Measurements from ENCODE around the gene TRMT112.

The TRMT112 gene

DNA sequence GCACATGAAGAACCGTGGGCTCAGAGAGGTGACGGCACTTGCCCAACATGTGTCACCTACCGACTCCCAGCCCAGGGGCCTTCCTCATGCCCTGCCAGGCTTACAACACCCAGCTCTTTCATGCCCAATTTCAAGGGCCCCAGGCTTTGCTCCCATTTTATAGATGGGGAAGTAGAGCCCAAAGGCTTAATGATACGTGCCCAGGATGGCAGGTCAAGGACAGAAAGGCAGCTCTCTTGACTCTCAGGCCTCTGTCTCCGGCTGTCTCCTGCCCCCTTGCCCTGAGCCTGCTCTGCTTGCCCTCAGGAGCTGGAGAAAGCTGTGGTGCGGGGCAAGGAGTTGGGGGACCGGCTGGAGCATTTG is 31.6 kb upstream of the TRMT112 start:
- TF ChIP-seq CTCF (IDR thresholded peaks at IDR 0.05; ENCODE audit: insufficient read depth, low read depth, low read length, missing control alignments) = no peak
- DNase-seq (ENCODE audit: low read depth) = no peak
- H3K4me3 ChIP-seq (ENCODE audit: low read depth, low read length) = no peak overlapping the region

DNA sequence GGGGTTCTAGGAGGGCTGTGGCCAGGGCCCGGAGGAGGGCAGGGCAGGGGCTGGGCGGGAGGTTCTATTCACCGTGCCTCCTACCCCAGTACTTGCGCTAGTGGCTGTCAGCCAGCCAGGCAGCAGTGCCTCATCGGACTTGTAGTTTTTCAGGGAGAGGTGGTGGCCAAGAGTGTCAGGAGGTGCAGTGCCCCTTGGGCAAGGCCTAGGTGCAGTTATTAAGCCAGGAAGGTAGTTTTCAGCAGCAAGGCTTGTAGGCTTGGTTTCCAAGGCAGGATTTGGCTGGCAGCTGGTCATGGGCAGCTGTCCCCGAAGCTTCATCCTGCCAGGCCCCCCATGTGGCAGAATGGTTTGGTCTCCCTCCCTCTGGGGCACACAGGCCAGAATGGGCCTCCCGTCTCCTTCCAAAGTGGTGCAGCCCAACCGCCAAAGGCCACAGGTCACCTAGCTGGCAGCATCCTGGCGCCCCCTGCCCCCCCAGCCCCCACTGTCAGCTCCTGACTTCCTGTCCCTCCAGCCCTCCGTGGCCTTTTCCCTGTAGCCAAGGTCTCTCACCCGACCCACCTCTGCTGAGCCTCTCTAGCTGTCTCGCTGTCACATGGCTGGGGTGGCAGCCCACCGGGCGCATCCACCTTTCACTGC is 31.1 kb upstream of the TRMT112 start:
- TF ChIP-seq CTCF (IDR thresholded peaks at IDR 0.05; ENCODE audit: insufficient read depth, low read depth, low read length, missing control alignments) = no peak
- DNase-seq (ENCODE audit: low read depth) = no peak
- H3K4me3 ChIP-seq (ENCODE audit: low read depth, low read length) = no peak overlapping the region

- TF ChIP-seq CTCF (IDR thresholded peaks at IDR 0.05; ENCODE audit: insufficient read depth, low read depth, low read length, missing control alignments) = no peak
- no peak for DNase-seq (ENCODE audit: low read depth)
- no peak overlapping the region for H3K4me3 ChIP-seq (ENCODE audit: low read depth, low read length)
These were observed 30.0 kb upstream of the TRMT112 start for GRCh38 chr11:64347193-64347867.

- TF ChIP-seq CTCF (IDR thresholded peaks at IDR 0.05; ENCODE audit: insufficient read depth, low read depth, low read length, missing control alignments) = no peak
- DNase-seq (ENCODE audit: low read depth) = no peak
These were observed 27.4 kb upstream of the TRMT112 start for GRCh38 chr11:64344787-64345186.

DNA sequence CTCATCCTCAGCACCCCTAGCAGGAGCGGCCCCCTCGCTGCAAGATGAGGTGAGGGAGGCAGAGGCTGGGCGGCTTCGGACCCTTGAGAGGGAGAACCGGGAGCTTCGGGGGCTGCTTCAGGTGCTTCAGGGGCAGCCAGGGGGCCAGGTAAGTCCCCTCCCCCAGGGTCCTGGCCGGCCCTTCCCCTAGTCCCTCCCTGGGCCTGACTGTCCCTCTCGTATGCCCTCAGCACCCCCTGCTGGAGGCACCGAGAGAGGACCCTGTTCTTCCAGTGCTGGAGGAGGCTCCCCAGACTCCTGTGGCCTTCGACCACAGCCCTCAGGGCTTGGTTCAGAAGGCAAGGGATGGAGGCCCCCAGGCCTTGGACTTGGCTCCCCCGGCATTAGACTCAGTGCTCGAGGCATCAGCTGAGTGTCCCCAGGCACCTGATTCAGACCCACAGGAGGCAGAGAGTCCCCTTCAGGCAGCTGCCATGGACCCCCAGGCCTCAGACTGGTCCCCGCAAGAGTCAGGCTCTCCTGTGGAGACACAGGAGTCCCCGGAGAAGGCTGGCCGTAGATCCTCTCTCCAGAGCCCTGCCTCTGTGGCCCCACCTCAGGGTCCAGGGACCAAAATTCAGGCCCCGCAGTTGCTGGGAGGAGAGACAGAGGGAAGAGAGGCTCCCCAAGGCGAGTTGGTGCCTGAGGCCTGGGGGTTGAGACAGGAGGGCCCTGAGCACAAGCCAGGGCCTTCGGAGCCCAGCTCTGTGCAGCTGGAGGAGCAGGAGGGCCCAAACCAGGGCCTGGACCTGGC is 26.6 kb upstream of the TRMT112 start:
- DNase-seq (ENCODE audit: low read depth) = no peak
- peak; percentile 24 for TF ChIP-seq CTCF (IDR thresholded peaks at IDR 0.05; ENCODE audit: insufficient read depth, low read depth, low read length, missing control alignments)
- no peak overlapping the region for H3K4me3 ChIP-seq (ENCODE audit: low read depth, low read length)

More at GRCh38 chr11:64344787-64345186, 27.4 kb upstream of the TRMT112 start:
- no peak overlapping the region for H3K4me3 ChIP-seq (ENCODE audit: low read depth, low read length)

- no peak overlapping the region for H3K4me3 ChIP-seq (ENCODE audit: low read depth, low read length)
- TF ChIP-seq CTCF (IDR thresholded peaks at IDR 0.05; ENCODE audit: insufficient read depth, low read depth, low read length, missing control alignments) = no peak
- no peak for DNase-seq (ENCODE audit: low read depth)
These were observed 25.7 kb upstream of the TRMT112 start for GRCh38 chr11:64342869-64343745.
